HepG2 (cell line): ENCODE data around the gene NUDT2. TPM values are rescaled to one million over a fixed set of nuclear protein-coding genes. Genes with fewer than 3 reads are reported as not detected.

Experiments
- KMT2B ChIP-seq: IDR thresholded peaks from 2 replicates; pipeline ENCODE4 v1.6.1; 2016; ENCODE audit warnings: missing genetic modification reagents, missing compliant biosample characterization
- PHF20 ChIP-seq: sonication (generic); formaldehyde crosslinking; IDR thresholded peaks from 2 replicates; pipeline ENCODE4 v1.5.0; 2020; ENCODE audit warnings: mild to moderate bottlenecking, missing genetic modification reagents
- PREB ChIP-seq: sonication (generic); formaldehyde crosslinking; IDR thresholded peaks from 2 replicates; pipeline ENCODE4 v1.4.0; 2020; ENCODE audit warnings: missing genetic modification reagents
- RXRA ChIP-seq: sonication (generic); formaldehyde crosslinking; IDR thresholded peaks from 2 replicates; pipeline ENCODE4 v1.5.1; 2020; ENCODE audit warnings: missing genetic modification reagents
- SP4 ChIP-seq: sonication (generic); formaldehyde crosslinking; IDR thresholded peaks from 2 replicates; pipeline ENCODE4 v1.8.1; 2023; ENCODE audit warnings: mild to moderate bottlenecking, missing genetic modification reagents
- SPEN ChIP-seq: sonication (generic); formaldehyde crosslinking; IDR thresholded peaks from 2 replicates; pipeline ENCODE4 v1.5.1; 2020; ENCODE audit warnings: low read depth, mild to moderate bottlenecking, missing genetic modification reagents
- TGIF2 ChIP-seq: IDR thresholded peaks from 2 replicates; pipeline ENCODE4 v1.6.1; 2016; ENCODE audit warnings: control low read depth, missing compliant biosample characterization
- TIGD3 ChIP-seq: sonication (generic); formaldehyde crosslinking; IDR thresholded peaks from 2 replicates; pipeline ENCODE4 v1.5.1; 2020; ENCODE audit warnings: mild to moderate bottlenecking, missing genetic modification reagents, borderline replicate concordance
- ZBTB26 ChIP-seq: IDR thresholded peaks from 2 replicates; pipeline ENCODE4 v1.6.1; 2016; ENCODE audit warnings: missing compliant biosample characterization, missing genetic modification reagents, borderline replicate concordance
- ZNF180 ChIP-seq: sonication (generic); formaldehyde crosslinking; IDR thresholded peaks from 2 replicates; pipeline ENCODE4 v1.4.0; 2020; ENCODE audit warnings: low read depth, missing genetic modification reagents, borderline replicate concordance
- ZNF572 ChIP-seq: sonication (generic); formaldehyde crosslinking; IDR thresholded peaks from 2 replicates; pipeline ENCODE4 v1.5.1; 2020; ENCODE audit warnings: mild to moderate bottlenecking, missing genetic modification reagents
- ZNF605 ChIP-seq: sonication (generic); formaldehyde crosslinking; IDR thresholded peaks from 2 replicates; pipeline ENCODE4 v1.8.0; 2022; ENCODE audit warnings: mild to moderate bottlenecking, missing genetic modification reagents
- polyA plus RNA-seq, 8 experiments: library from polyadenylated mRNA; depleted of rRNA in 3 of 8; stranded (reverse) in 7 of 8; unstranded in 1 of 8; fragments of >200 nt; fragmentation: Illumina TruSeq in 4 of 8; extraction: Trizol in 4 of 8; gene quantifications; 2 replicates each; pipeline versions ENCODE4 v1.2.1 to v1.2.3, GENCODE V29; 2011 to 2016; ENCODE audit warnings: low read depth in 4 of 8, missing spikeins in 1 of 8, mixed read lengths in 1 of 8; ENCODE audit not compliant: insufficient read depth in 1 of 8
- total RNA-seq, 5 experiments: library from RNA; depleted of rRNA; stranded (reverse); fragments of >200 nt; fragmentation: Illumina TruSeq; extraction: Trizol; gene quantifications; 2 replicates each; pipeline ENCODE4 v1.2.3, GENCODE V29; 2016; ENCODE audit warnings: low read depth in 1 of 5
- TF ChIP-seq, protein P1 (sequence below): fragments of 450-650 bp; IDR thresholded peaks from 2 replicates; pipeline ENCODE4 v1.6.1; 2016
- TF ChIP-seq, protein P2 (sequence below): sonication (generic); formaldehyde crosslinking; IDR thresholded peaks from 2 replicates; pipeline ENCODE4 v1.8.0; 2023; ENCODE audit warnings: mild to moderate bottlenecking, missing genetic modification reagents
- TF ChIP-seq, protein P3 (sequence below): sonication (generic); formaldehyde crosslinking; IDR thresholded peaks from 2 replicates; pipeline ENCODE4 v1.4.0; 2020; ENCODE audit warnings: missing genetic modification reagents, mild to moderate bottlenecking, borderline replicate concordance
- TF ChIP-seq, protein P4 (sequence below): sonication (generic); formaldehyde crosslinking; conservative IDR thresholded peaks from 2 replicates; pipeline ENCODE4 v1.4.0; 2020; ENCODE audit warnings: missing genetic modification reagents

NUDT2 gene
- total and polyA plus RNA-seq, 2 of the 13 experiments (the other 11 are each of a cell fraction or from before 2014, with no cell fraction given), result 19.9 to 24.6 TPM

GRCh38 chr9:34380511-34381315 is 51.3 kb downstream of the NUDT2 start (continued):
- TF ChIP-seq RXRA (CRISPR knock-in tag) (peak; percentile 42; the same call in 1 of the 2 replicates), ZNF572 (CRISPR knock-in tag) (no peak), ZBTB26 (CRISPR knock-in tag) (peak; percentile 84), TGIF2 (CRISPR knock-in tag) (peak; percentile 58; the same call in 1 of the 2 replicates), ZNF180 (no peak), PREB (no peak), KMT2B (CRISPR knock-in tag) (no peak; the same call in 1 of the 2 replicates), ZNF605 (CRISPR knock-in tag) (peak; percentile 95), PHF20 (CRISPR knock-in tag) (no peak), SPEN (peak; percentile 53; the same call in 1 of the 2 replicates), TIGD3 (0 out of 2 replicates have a peak, but pooled peaks have one; percentile 33), SP4 (CRISPR knock-in tag) (peak; percentile 73)
- TF ChIP-seq, protein P1, sequence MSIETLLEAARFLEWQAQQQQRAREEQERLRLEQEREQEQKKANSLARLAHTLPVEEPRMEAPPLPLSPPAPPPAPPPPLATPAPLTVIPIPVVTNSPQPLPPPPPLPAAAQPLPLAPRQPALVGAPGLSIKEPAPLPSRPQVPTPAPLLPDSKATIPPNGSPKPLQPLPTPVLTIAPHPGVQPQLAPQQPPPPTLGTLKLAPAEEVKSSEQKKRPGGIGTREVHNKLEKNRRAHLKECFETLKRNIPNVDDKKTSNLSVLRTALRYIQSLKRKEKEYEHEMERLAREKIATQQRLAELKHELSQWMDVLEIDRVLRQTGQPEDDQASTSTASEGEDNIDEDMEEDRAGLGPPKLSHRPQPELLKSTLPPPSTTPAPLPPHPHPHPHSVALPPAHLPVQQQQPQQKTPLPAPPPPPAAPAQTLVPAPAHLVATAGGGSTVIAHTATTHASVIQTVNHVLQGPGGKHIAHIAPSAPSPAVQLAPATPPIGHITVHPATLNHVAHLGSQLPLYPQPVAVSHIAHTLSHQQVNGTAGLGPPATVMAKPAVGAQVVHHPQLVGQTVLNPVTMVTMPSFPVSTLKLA, result no peak
- TF ChIP-seq, protein P2, sequence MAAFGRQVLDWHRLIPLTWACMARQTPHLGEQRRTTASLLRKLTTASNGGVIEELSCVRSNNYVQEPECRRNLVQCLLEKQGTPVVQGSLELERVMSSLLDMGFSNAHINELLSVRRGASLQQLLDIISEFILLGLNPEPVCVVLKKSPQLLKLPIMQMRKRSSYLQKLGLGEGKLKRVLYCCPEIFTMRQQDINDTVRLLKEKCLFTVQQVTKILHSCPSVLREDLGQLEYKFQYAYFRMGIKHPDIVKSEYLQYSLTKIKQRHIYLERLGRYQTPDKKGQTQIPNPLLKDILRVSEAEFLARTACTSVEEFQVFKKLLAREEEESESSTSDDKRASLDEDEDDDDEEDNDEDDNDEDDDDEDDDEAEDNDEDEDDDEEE (CRISPR knock-in tag), result no peak
- TF ChIP-seq, protein P3, sequence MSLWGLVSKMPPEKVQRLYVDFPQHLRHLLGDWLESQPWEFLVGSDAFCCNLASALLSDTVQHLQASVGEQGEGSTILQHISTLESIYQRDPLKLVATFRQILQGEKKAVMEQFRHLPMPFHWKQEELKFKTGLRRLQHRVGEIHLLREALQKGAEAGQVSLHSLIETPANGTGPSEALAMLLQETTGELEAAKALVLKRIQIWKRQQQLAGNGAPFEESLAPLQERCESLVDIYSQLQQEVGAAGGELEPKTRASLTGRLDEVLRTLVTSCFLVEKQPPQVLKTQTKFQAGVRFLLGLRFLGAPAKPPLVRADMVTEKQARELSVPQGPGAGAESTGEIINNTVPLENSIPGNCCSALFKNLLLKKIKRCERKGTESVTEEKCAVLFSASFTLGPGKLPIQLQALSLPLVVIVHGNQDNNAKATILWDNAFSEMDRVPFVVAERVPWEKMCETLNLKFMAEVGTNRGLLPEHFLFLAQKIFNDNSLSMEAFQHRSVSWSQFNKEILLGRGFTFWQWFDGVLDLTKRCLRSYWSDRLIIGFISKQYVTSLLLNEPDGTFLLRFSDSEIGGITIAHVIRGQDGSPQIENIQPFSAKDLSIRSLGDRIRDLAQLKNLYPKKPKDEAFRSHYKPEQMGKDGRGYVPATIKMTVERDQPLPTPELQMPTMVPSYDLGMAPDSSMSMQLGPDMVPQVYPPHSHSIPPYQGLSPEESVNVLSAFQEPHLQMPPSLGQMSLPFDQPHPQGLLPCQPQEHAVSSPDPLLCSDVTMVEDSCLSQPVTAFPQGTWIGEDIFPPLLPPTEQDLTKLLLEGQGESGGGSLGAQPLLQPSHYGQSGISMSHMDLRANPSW (CRISPR knock-in tag), result no peak
- TF ChIP-seq, protein P4, sequence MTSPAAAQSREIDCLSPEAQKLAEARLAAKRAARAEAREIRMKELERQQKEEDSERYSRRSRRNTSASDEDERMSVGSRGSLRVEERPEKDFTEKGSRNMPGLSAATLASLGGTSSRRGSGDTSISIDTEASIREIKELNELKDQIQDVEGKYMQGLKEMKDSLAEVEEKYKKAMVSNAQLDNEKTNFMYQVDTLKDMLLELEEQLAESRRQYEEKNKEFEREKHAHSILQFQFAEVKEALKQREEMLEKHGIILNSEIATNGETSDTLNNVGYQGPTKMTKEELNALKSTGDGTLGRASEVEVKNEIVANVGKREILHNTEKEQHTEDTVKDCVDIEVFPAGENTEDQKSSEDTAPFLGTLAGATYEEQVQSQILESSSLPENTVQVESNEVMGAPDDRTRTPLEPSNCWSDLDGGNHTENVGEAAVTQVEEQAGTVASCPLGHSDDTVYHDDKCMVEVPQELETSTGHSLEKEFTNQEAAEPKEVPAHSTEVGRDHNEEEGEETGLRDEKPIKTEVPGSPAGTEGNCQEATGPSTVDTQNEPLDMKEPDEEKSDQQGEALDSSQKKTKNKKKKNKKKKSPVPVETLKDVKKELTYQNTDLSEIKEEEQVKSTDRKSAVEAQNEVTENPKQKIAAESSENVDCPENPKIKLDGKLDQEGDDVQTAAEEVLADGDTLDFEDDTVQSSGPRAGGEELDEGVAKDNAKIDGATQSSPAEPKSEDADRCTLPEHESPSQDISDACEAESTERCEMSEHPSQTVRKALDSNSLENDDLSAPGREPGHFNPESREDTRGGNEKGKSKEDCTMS (CRISPR knock-in tag), result no peak
